ENCODE data around the gene NOTCH2.

Gene NOTCH2

GRCh38 chr1:119908661-119909060 is 160.8 kb downstream of the NOTCH2 start:
- no peak overlapping the region for H3K27ac ChIP-seq (ENCODE audit: low read length)
- H3K4me3 ChIP-seq (ENCODE audit: low read length), result no peak overlapping the region
- no peak for DNase-seq
- H3K4me1 ChIP-seq (ENCODE audit: low read length), result no peaks in the 10 kb centered on the region
- H3F3A ChIP-seq (ENCODE audit: insufficient read depth, low read length), result no peaks in the 10 kb centered on the region
- TF ChIP-seq, protein P1, sequence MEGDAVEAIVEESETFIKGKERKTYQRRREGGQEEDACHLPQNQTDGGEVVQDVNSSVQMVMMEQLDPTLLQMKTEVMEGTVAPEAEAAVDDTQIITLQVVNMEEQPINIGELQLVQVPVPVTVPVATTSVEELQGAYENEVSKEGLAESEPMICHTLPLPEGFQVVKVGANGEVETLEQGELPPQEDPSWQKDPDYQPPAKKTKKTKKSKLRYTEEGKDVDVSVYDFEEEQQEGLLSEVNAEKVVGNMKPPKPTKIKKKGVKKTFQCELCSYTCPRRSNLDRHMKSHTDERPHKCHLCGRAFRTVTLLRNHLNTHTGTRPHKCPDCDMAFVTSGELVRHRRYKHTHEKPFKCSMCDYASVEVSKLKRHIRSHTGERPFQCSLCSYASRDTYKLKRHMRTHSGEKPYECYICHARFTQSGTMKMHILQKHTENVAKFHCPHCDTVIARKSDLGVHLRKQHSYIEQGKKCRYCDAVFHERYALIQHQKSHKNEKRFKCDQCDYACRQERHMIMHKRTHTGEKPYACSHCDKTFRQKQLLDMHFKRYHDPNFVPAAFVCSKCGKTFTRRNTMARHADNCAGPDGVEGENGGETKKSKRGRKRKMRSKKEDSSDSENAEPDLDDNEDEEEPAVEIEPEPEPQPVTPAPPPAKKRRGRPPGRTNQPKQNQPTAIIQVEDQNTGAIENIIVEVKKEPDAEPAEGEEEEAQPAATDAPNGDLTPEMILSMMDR (IDR thresholded peaks at IDR 0.05; ENCODE audit: low read length), result no peak
- TF ChIP-seq EZH2 (optimal IDR thresholded peaks at IDR 0.05; ENCODE audit: low read depth, low read length), result no peak
- no peak for TF ChIP-seq EZH2phosphoT487 (IDR thresholded peaks at IDR 0.05; ENCODE audit: low read length)
- no peaks in the 10 kb centered on the region for H4K20me1 ChIP-seq (ENCODE audit: insufficient read depth, low read length)
- H3K4me2 ChIP-seq (ENCODE audit: low read depth, low read length), result no peak overlapping the region
- no peaks in the 10 kb centered on the region for H3K9me2 ChIP-seq (replicated peaks; ENCODE audit: insufficient read depth, low read length)
- no peak overlapping the region for H2AFZ ChIP-seq (ENCODE audit: low read length)
- H3K79me2 ChIP-seq (ENCODE audit: low read length), result no peaks in the 10 kb centered on the region
- no peaks in the 10 kb centered on the region for H3K9me3 ChIP-seq (replicated peaks; ENCODE audit: insufficient read depth, low read length)
- no peaks in the 10 kb centered on the region for H3K27me3 ChIP-seq (replicated peaks; ENCODE audit: insufficient read depth, low read length)
- no peak overlapping the region for H3K9ac ChIP-seq (ENCODE audit: low read length)
- no peaks in the 10 kb centered on the region for H3K36me3 ChIP-seq (replicated peaks; ENCODE audit: insufficient read depth, low read length)

DNA sequence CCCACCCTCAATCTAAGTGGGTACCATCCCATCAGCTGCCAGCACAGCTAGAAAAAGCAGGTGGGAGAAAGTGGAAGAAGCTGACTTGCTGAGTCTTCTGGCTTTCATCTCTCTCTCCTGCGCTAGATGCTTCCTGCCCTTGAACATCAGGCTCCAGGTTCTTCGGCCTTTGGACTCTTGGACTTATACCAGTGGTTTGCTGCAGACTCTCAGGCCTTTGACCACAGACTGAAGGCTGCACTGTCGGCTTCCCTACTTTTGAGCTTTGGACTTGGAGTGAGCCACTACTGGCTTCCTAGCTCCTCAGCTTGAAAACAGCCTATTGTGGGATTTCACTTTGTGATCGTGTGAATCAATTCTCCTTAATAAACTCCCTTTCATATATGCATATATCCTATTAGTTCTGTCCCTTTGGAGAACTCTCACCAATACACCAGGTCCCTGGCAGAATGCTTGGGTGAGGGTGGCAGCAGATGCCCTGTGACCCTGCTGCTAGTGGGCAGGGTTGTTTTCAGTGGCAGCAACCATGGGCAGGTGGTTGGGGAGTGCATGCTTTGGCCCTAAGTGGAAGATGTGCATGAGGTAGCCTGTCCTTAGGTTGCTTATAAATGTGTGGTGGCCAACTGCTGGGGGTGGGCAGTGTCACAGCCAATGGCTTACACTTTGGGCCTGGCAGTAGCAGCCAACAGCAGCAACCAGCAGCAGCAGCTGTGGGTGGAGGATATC is 162.4 kb downstream of the NOTCH2 start:
- no peak overlapping the region for H3K27ac ChIP-seq (ENCODE audit: low read length)
- no peaks in the 10 kb centered on the region for H3K9me3 ChIP-seq (replicated peaks; ENCODE audit: insufficient read depth, low read length)
- no peaks in the 10 kb centered on the region for H3K79me2 ChIP-seq (ENCODE audit: low read length)
- H3K4me1 ChIP-seq (ENCODE audit: low read length), result no peaks in the 10 kb centered on the region
- H3K27me3 ChIP-seq (replicated peaks; ENCODE audit: insufficient read depth, low read length), result no peaks in the 10 kb centered on the region
- H4K20me1 ChIP-seq (ENCODE audit: insufficient read depth, low read length), result no peaks in the 10 kb centered on the region
- no peak for DNase-seq
- no peak overlapping the region for H2AFZ ChIP-seq (ENCODE audit: low read length)
- TF ChIP-seq EZH2phosphoT487 (IDR thresholded peaks at IDR 0.05; ENCODE audit: low read length) (no peak), EZH2 (optimal IDR thresholded peaks at IDR 0.05; ENCODE audit: low read depth, low read length) (no peak)
- TF ChIP-seq, protein P1 (IDR thresholded peaks at IDR 0.05; ENCODE audit: low read length), result no peak
- no peaks in the 10 kb centered on the region for H3K9me2 ChIP-seq (replicated peaks; ENCODE audit: insufficient read depth, low read length)
- no peaks in the 10 kb centered on the region for H3F3A ChIP-seq (ENCODE audit: insufficient read depth, low read length)
- H3K9ac ChIP-seq (ENCODE audit: low read length), result no peak overlapping the region
- no peak overlapping the region for H3K4me3 ChIP-seq (ENCODE audit: low read length)
- no peaks in the 10 kb centered on the region for H3K36me3 ChIP-seq (replicated peaks; ENCODE audit: insufficient read depth, low read length)
- H3K4me2 ChIP-seq (ENCODE audit: low read depth, low read length), result no peak overlapping the region

DNA sequence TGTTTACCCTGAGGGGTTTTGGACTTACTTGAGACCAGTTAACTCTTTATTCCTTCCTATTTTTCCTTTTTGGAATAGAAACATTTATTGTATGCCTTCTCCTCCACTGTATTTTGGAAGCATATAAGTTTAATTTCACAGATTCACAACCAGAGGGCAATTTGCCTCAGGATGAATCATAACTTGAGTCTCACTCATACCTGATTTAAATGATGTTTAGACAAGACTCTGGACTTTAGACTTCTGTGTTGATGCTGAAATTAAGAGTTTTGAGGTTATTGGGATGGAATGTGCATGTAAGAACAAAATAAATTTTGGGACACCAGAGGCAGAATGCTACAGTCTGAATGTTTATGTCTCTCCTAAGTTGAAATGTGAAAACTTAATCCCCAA is 166.0 kb downstream of the NOTCH2 start:
- no peak overlapping the region for H3K27ac ChIP-seq (ENCODE audit: low read length)
- no peak overlapping the region for H2AFZ ChIP-seq (ENCODE audit: low read length)
- no peaks in the 10 kb centered on the region for H3K9me2 ChIP-seq (replicated peaks; ENCODE audit: insufficient read depth, low read length)
- DNase-seq, result no peak
- H3F3A ChIP-seq (ENCODE audit: insufficient read depth, low read length), result no peaks in the 10 kb centered on the region
- no peaks in the 10 kb centered on the region for H3K79me2 ChIP-seq (ENCODE audit: low read length)
- H3K4me1 ChIP-seq (ENCODE audit: low read length), result no peaks in the 10 kb centered on the region
- H3K9me3 ChIP-seq (replicated peaks; ENCODE audit: insufficient read depth, low read length), result no peaks in the 10 kb centered on the region
- H4K20me1 ChIP-seq (ENCODE audit: insufficient read depth, low read length), result no peaks in the 10 kb centered on the region
- no peak overlapping the region for H3K9ac ChIP-seq (ENCODE audit: low read length)
- H3K36me3 ChIP-seq (replicated peaks; ENCODE audit: insufficient read depth, low read length), result no peaks in the 10 kb centered on the region
- H3K4me3 ChIP-seq (ENCODE audit: low read length), result no peak overlapping the region
- TF ChIP-seq, protein P1 (IDR thresholded peaks at IDR 0.05; ENCODE audit: low read length), result no peak
- TF ChIP-seq EZH2 (optimal IDR thresholded peaks at IDR 0.05; ENCODE audit: low read depth, low read length), result no peak
- TF ChIP-seq EZH2phosphoT487 (IDR thresholded peaks at IDR 0.05; ENCODE audit: low read length), result no peak
- H3K4me2 ChIP-seq (ENCODE audit: low read depth, low read length), result no peak overlapping the region
- no peaks in the 10 kb centered on the region for H3K27me3 ChIP-seq (replicated peaks; ENCODE audit: insufficient read depth, low read length)
